GM12873 (cell line): Measurements from ENCODE around the gene IKBKE.

Source experiments
- TF ChIP-seq, protein P1 (sequence below): IDR thresholded peaks from 2 replicates; pipeline ENCODE4 v1.5.1; 2012; ENCODE audit warnings: low read depth, mild to moderate bottlenecking, moderate library complexity, low read length, control low read depth; ENCODE audit not compliant: insufficient read depth; ENCODE audit errors: missing control alignments

IKBKE gene

DNA sequence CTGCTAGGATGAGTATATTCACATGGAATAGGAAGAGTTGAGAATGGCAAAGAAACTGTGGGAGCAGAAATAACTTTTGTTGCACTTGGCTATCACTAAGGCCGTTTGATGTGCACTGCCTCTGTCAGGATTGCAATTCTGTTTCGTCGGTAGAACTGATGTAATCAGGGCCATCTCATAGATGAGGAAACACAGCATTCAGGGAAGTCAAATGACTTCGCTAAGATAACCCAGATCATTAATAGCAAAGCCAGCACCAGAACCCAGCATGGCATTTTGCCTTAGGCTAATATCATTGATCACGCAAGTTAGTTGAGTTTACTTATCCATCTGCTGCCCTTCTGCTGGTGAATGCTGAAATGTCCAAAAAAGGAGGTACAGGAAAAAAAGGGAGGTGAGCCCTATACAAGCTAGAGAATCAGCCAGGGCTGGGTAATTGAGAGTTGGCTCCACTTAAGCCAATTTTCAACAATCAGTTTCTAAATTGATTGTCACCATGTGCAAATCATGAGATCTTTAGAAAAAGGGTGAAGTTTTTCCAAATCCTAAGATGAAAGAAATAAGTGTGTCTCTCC is 44.6 kb downstream of the IKBKE start:
- TF ChIP-seq, protein P1, sequence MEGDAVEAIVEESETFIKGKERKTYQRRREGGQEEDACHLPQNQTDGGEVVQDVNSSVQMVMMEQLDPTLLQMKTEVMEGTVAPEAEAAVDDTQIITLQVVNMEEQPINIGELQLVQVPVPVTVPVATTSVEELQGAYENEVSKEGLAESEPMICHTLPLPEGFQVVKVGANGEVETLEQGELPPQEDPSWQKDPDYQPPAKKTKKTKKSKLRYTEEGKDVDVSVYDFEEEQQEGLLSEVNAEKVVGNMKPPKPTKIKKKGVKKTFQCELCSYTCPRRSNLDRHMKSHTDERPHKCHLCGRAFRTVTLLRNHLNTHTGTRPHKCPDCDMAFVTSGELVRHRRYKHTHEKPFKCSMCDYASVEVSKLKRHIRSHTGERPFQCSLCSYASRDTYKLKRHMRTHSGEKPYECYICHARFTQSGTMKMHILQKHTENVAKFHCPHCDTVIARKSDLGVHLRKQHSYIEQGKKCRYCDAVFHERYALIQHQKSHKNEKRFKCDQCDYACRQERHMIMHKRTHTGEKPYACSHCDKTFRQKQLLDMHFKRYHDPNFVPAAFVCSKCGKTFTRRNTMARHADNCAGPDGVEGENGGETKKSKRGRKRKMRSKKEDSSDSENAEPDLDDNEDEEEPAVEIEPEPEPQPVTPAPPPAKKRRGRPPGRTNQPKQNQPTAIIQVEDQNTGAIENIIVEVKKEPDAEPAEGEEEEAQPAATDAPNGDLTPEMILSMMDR, result no peak

DNA sequence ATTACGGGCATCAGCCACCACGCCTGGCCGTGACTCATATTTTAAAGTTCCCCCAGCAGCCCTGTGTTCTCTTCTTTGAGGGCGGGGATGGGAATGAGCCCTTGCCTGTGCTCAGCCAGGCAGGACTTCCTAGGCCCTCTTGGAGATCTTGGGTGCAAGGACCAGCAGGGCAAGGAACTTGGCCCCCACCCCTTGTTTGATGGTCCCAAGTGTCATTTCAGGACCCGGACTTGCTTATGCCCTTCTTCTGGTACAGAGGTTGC is 46.4 kb downstream of the IKBKE start:
- TF ChIP-seq, protein P1, result no peak

DNA sequence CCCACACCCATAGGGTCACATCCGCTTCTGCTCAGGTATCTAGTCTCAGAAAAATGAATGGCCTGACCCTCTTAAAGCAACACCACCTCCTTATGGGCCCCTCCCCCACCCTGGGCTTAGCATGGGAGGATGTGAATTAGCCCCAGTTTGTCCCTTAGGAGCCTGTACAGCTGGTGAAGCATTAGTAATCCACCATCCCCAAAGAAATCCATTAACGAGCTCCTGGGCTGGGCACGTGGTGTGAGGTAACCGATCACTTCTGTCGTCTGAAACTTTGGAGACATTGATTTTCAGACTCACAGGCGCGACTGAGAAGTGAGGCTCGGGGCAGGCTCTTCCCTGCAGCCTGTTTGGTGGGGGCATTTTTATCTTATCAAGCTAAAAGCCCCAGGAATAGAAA is 47.5 kb downstream of the IKBKE start:
- TF ChIP-seq, protein P1, result no peak

DNA sequence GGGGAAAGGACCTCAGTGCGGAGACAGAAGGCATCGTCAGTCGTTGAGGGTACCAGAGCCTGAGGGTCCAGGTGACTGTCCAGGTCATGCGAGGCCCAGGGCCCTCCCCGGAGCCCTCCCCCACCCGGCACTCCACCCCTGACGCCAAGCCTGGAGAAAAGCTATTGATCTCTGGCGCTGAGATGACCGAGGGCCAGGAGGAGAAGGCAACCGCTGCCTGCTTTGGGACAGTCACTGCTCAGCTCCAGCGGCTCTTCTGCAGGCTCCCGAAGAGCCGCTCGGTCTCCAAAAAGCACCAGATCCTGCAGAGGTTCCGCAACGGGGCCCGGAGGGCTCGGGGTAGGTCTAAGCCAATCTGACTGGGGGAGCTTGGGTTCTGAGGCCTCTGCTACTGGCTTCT is 47.9 kb downstream of the IKBKE start:
- TF ChIP-seq, protein P1, result no peak

DNA sequence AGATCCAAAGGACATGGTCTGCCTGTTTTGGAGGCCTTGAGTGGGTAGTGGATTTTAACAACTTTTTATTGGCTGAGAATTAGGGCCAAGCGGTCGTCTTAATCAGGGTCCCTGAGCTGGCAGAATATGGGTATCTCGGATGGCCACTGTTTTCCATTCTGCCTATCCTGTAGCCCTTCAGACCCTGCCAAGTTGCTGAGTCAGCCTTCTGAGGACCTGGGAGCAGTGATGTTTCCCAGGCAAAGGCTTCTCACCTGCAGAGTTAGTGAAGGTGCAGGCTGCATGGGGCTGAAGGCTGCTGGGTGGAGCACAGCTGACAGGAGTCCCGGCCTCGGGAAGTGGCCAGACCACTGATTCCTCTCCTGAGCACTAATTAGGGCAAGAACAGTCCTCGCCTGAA is 48.5 kb downstream of the IKBKE start:
- TF ChIP-seq, protein P1, result no peak

DNA sequence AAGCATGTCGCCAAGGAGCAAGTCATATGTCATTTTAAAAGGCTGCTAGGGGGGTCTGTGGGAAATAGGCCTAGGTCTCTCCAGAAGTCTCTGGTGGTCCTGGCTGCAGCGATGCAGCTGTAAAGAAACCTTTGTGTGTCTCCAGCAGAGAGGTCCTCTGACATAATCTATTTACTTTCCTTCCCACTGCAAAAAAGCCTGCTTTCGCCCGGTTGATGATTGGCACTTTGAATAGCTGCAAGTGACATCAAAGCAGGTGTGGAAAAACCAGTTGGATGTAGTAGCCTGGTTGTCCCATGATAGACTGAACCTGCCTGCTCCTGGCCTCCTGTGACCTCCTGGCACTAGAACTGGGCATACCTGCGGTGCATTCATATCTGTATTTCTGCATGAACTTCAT is 50.9 kb downstream of the IKBKE start:
- TF ChIP-seq, protein P1, result no peak

DNA sequence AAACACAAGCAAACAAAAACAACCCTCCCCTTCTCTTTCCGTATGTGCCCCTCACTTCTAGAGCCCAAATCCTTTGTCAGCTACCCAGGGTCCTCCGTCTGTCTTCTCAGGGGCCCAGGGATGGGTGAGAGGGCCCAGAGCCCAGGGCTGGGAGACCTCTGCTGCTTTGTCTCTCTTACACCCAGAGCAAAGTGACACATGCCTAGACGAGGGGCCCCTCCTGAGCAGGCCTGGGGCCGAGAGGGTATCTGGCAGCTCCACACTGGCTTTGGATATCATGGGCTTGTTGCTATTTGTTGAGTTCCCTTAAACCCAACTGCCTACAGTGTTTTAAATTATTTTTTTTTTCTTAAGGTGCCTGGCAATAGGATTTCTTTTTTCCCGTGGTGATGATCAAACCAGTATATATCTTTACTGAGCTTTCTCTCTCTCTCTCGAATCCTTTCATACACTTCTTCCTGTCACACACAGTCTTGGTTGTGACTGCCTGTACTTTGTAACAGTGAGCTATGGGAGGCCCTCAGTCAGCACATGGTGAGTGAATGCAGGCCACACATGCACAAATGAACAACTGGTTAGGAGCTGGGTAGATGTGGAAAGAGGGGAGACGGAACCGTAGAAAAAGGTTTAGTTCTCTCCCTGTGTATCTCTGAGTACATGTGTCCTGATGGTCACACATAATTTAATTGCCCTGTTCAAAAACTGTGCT is 51.6 kb downstream of the IKBKE start:
- TF ChIP-seq, protein P1, result no peak
